HepG2 (cell line): ENCODE measurements around the gene MTR. TPM values are rescaled to one million over a fixed set of nuclear protein-coding genes. Genes with fewer than 3 reads are reported as not detected.
A peak's percentile ranks its signal among the peaks of the same experiment; 100 is the strongest.

Experiments used
- FOXC1 ChIP-seq: sonication (generic); formaldehyde crosslinking; IDR thresholded peaks from 2 replicates; pipeline ENCODE4 v1.8.0; 2022; ENCODE audit warnings: mild to moderate bottlenecking, missing genetic modification reagents, borderline replicate concordance
- GATAD2A ChIP-seq: IDR thresholded peaks from 2 replicates; pipeline ENCODE4 v1.6.1; 2016
- HNF4G ChIP-seq, 2 experiments: sonication (generic) in 1 of 2; formaldehyde crosslinking in 1 of 2; IDR thresholded peaks; 2 replicates each; pipeline versions ENCODE4 v1.4.0 to v1.6.1; 2011 to 2020; ENCODE audit warnings: borderline replicate concordance in 2 of 2, low read depth in 2 of 2, mild to moderate bottlenecking in 2 of 2, low read length in 1 of 2, missing genetic modification reagents in 1 of 2, moderate library complexity in 1 of 2
- ISL2 ChIP-seq: sonication (generic); formaldehyde crosslinking; IDR thresholded peaks from 2 replicates; pipeline ENCODE4 v1.5.0; 2020; ENCODE audit warnings: missing genetic modification reagents
- KDM2A ChIP-seq: sonication (generic); formaldehyde crosslinking; IDR thresholded peaks from 2 replicates; pipeline ENCODE4 v1.4.0; 2020; ENCODE audit warnings: low read depth, missing genetic modification reagents, borderline replicate concordance
- MAFK ChIP-seq, 2 experiments: IDR thresholded peaks in 1 of 2; conservative IDR thresholded peaks in 1 of 2; 2 replicates each; pipeline ENCODE4 v1.6.1; 2011; ENCODE audit warnings: improper control_type of control experiment in 2 of 2, low read length in 2 of 2
- MEF2D ChIP-seq: sonication (generic); formaldehyde crosslinking; IDR thresholded peaks from 2 replicates; pipeline ENCODE4 v1.5.1; 2020; ENCODE audit warnings: mild to moderate bottlenecking, missing genetic modification reagents
- MTA1 ChIP-seq: sonication (generic); formaldehyde crosslinking; IDR thresholded peaks from 2 replicates; pipeline ENCODE4 v1.4.0; 2020; ENCODE audit warnings: missing genetic modification reagents, mild to moderate bottlenecking, borderline replicate concordance
- NR2F2 ChIP-seq: IDR thresholded peaks from 2 replicates; pipeline ENCODE4 v1.6.1; 2012; ENCODE audit warnings: low read depth, inconsistent platforms, borderline replicate concordance
- NR3C1 ChIP-seq: sonication (generic); formaldehyde crosslinking; IDR thresholded peaks from 2 replicates; pipeline ENCODE4 v1.4.0; 2020; ENCODE audit warnings: missing genetic modification reagents
- SP2 ChIP-seq: sonication (generic); formaldehyde crosslinking; IDR thresholded peaks from 2 replicates; pipeline ENCODE4 v1.5.1; 2020; ENCODE audit warnings: mild to moderate bottlenecking, missing genetic modification reagents
- TBP ChIP-seq: sonication (generic); formaldehyde crosslinking; IDR thresholded peaks from 2 replicates; pipeline ENCODE4 v1.5.0; 2020; ENCODE audit warnings: missing genetic modification reagents
- TBX3 ChIP-seq: fragments of 450-650 bp; IDR thresholded peaks from 2 replicates; pipeline ENCODE4 v1.6.1; 2017; ENCODE audit warnings: antibody characterized with exemption, mild to moderate bottlenecking, inconsistent platforms, borderline replicate concordance
- ZMYM4 ChIP-seq: sonication (generic); formaldehyde crosslinking; IDR thresholded peaks from 2 replicates; pipeline ENCODE4 v1.8.1; 2023; ENCODE audit warnings: mild to moderate bottlenecking, missing genetic modification reagents
- ZNF3 ChIP-seq: IDR thresholded peaks from 2 replicates; pipeline ENCODE4 v1.7.0; 2017; ENCODE audit warnings: inconsistent platforms
- ZNF501 ChIP-seq: sonication (generic); formaldehyde crosslinking; IDR thresholded peaks from 2 replicates; pipeline ENCODE4 v1.5.1; 2020; ENCODE audit warnings: mild to moderate bottlenecking, moderate library complexity, missing genetic modification reagents
- ZNF619 ChIP-seq: sonication (generic); formaldehyde crosslinking; IDR thresholded peaks from 2 replicates; pipeline ENCODE4 v1.4.0; 2020; ENCODE audit warnings: mild to moderate bottlenecking, missing genetic modification reagents
- ZNF776 ChIP-seq: sonication (generic); formaldehyde crosslinking; IDR thresholded peaks from 2 replicates; pipeline ENCODE4 v1.4.0; 2020; ENCODE audit warnings: mild to moderate bottlenecking, missing genetic modification reagents
- ZSCAN31 ChIP-seq: sonication (generic); formaldehyde crosslinking; IDR thresholded peaks from 2 replicates; pipeline ENCODE4 v1.5.0; 2020; ENCODE audit warnings: low read depth, mild to moderate bottlenecking, missing genetic modification reagents
- polyA plus RNA-seq, 8 experiments: library from polyadenylated mRNA; depleted of rRNA in 3 of 8; stranded (reverse) in 7 of 8; unstranded in 1 of 8; fragments of >200 nt; fragmentation: Illumina TruSeq in 4 of 8; extraction: Trizol in 4 of 8; gene quantifications; 2 replicates each; pipeline versions ENCODE4 v1.2.1 to v1.2.3, GENCODE V29; 2011 to 2016; ENCODE audit warnings: low read depth in 4 of 8, missing spikeins in 1 of 8, mixed read lengths in 1 of 8; ENCODE audit not compliant: insufficient read depth in 1 of 8
- total RNA-seq, 5 experiments: library from RNA; depleted of rRNA; stranded (reverse); fragments of >200 nt; fragmentation: Illumina TruSeq; extraction: Trizol; gene quantifications; 2 replicates each; pipeline ENCODE4 v1.2.3, GENCODE V29; 2016; ENCODE audit warnings: low read depth in 1 of 5
- TF ChIP-seq, protein P1 (sequence below): sonication (generic); formaldehyde crosslinking; IDR thresholded peaks from 2 replicates; pipeline ENCODE4 v1.4.0; 2020; ENCODE audit warnings: missing genetic modification reagents
- TF ChIP-seq, protein P2 (sequence below): sonication (generic); formaldehyde crosslinking; IDR thresholded peaks from 2 replicates; pipeline ENCODE4 v1.4.0; 2020; ENCODE audit warnings: missing genetic modification reagents
- TF ChIP-seq, protein P3 (sequence below), 2 experiments: IDR thresholded peaks; 2 replicates each; pipeline ENCODE4 v1.6.1; 2011 to 2012; ENCODE audit warnings: low read length in 2 of 2, borderline replicate concordance in 1 of 2, low read depth in 1 of 2, mild to moderate bottlenecking in 1 of 2, moderate library complexity in 1 of 2

The MTR gene
- total and polyA plus RNA-seq, 2 of the 13 experiments (the other 11 are each of a cell fraction or from before 2014, with no cell fraction given), result 16.3 to 36.1 TPM

DNA sequence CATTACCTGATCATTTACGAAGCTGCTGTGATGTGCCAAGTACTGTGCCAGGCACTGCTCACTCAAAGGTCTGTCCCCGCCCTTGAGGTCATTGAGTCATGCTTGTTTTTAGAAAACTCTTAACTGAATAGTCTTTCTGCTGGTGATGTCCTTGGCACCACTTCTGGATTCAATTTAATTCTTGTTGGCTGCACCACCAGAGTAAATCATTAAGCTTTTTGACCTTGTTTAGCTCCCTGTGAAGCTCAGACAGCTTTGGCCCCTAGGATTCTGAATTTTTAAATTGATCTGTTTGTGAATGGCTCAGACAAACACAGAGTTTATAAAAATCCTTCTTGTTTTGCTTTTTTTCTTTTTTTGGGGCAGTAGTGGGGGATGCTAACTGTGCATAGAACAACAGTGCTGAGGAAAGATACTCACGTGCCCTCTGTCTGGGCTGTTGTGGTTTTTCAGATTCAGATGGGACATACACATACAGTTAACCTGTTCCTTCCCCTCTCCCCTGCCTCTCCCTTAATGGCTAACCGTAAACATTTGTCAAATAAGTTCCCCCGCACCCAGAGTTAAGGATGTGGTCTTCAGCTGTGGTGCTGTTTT, 67.6 kb downstream of the MTR start (continued):
- TF ChIP-seq MAFK (conservative IDR thresholded peaks at IDR 0.05 in 1 of 2, IDR thresholded peaks at IDR 0.05 in 1 of 2; ENCODE audit: low read length in 2 of 2), result no peak
- TF ChIP-seq ZNF3 (CRISPR knock-in tag), result peak; percentile 22; the same call in 1 of the 2 replicates
- TF ChIP-seq ZNF619 (CRISPR knock-in tag), result 0 out of 2 replicates have a peak, but pooled peaks have one; percentile 33
- TF ChIP-seq NR3C1, result no peak
- TF ChIP-seq ISL2, result peak; percentile 76
- TF ChIP-seq, protein P1, sequence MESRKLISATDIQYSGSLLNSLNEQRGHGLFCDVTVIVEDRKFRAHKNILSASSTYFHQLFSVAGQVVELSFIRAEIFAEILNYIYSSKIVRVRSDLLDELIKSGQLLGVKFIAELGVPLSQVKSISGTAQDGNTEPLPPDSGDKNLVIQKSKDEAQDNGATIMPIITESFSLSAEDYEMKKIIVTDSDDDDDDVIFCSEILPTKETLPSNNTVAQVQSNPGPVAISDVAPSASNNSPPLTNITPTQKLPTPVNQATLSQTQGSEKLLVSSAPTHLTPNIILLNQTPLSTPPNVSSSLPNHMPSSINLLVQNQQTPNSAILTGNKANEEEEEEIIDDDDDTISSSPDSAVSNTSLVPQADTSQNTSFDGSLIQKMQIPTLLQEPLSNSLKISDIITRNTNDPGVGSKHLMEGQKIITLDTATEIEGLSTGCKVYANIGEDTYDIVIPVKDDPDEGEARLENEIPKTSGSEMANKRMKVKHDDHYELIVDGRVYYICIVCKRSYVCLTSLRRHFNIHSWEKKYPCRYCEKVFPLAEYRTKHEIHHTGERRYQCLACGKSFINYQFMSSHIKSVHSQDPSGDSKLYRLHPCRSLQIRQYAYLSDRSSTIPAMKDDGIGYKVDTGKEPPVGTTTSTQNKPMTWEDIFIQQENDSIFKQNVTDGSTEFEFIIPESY (CRISPR knock-in tag), result no peak
- TF ChIP-seq NR2F2, result peak; percentile 71
- peak; percentile 84 for TF ChIP-seq ZSCAN31 (CRISPR knock-in tag)
- peak; percentile 46; the same call in 1 of the 2 replicates for TF ChIP-seq MEF2D
- peak; percentile 73 for TF ChIP-seq FOXC1
- peak; percentile 13; the same call in 1 of the 2 replicates for TF ChIP-seq TBX3
- TF ChIP-seq ZNF776 (CRISPR knock-in tag), result no peak
- peak; percentile 72 for TF ChIP-seq ZMYM4
- no peak for TF ChIP-seq KDM2A (CRISPR knock-in tag)
- peak; percentile 13; the same call in 1 of the 2 replicates for TF ChIP-seq HNF4G (IDR thresholded peaks at IDR 0.05; ENCODE audit: borderline replicate concordance, low read depth, low read length)
- TF ChIP-seq HNF4G (CRISPR knock-in tag; IDR thresholded peaks at IDR 0.05; ENCODE audit: borderline replicate concordance, low read depth), result no peak; the same call in 1 of the 2 replicates
- TF ChIP-seq, protein P2, sequence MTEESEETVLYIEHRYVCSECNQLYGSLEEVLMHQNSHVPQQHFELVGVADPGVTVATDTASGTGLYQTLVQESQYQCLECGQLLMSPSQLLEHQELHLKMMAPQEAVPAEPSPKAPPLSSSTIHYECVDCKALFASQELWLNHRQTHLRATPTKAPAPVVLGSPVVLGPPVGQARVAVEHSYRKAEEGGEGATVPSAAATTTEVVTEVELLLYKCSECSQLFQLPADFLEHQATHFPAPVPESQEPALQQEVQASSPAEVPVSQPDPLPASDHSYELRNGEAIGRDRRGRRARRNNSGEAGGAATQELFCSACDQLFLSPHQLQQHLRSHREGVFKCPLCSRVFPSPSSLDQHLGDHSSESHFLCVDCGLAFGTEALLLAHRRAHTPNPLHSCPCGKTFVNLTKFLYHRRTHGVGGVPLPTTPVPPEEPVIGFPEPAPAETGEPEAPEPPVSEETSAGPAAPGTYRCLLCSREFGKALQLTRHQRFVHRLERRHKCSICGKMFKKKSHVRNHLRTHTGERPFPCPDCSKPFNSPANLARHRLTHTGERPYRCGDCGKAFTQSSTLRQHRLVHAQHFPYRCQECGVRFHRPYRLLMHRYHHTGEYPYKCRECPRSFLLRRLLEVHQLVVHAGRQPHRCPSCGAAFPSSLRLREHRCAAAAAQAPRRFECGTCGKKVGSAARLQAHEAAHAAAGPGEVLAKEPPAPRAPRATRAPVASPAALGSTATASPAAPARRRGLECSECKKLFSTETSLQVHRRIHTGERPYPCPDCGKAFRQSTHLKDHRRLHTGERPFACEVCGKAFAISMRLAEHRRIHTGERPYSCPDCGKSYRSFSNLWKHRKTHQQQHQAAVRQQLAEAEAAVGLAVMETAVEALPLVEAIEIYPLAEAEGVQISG (CRISPR knock-in tag), result peak; percentile 29; the same call in 1 of the 2 replicates
- TF ChIP-seq ZNF501, result peak; percentile 53; the same call in 1 of the 2 replicates
- TF ChIP-seq TBP (CRISPR knock-in tag), result no peak
- peak; percentile 85 for TF ChIP-seq GATAD2A
- TF ChIP-seq MTA1 (CRISPR knock-in tag), result no peak
- TF ChIP-seq SP2 (CRISPR knock-in tag), result no peak
- TF ChIP-seq, protein P3, sequence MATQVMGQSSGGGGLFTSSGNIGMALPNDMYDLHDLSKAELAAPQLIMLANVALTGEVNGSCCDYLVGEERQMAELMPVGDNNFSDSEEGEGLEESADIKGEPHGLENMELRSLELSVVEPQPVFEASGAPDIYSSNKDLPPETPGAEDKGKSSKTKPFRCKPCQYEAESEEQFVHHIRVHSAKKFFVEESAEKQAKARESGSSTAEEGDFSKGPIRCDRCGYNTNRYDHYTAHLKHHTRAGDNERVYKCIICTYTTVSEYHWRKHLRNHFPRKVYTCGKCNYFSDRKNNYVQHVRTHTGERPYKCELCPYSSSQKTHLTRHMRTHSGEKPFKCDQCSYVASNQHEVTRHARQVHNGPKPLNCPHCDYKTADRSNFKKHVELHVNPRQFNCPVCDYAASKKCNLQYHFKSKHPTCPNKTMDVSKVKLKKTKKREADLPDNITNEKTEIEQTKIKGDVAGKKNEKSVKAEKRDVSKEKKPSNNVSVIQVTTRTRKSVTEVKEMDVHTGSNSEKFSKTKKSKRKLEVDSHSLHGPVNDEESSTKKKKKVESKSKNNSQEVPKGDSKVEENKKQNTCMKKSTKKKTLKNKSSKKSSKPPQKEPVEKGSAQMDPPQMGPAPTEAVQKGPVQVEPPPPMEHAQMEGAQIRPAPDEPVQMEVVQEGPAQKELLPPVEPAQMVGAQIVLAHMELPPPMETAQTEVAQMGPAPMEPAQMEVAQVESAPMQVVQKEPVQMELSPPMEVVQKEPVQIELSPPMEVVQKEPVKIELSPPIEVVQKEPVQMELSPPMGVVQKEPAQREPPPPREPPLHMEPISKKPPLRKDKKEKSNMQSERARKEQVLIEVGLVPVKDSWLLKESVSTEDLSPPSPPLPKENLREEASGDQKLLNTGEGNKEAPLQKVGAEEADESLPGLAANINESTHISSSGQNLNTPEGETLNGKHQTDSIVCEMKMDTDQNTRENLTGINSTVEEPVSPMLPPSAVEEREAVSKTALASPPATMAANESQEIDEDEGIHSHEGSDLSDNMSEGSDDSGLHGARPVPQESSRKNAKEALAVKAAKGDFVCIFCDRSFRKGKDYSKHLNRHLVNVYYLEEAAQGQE (IDR thresholded peaks at IDR 0.05; ENCODE audit: borderline replicate concordance in 1 of 2, low read depth in 1 of 2, low read length in 2 of 2), result 0 out of 4 replicates have a peak, but pooled peaks of 1 of the 2 experiments have one; percentile 7
